ENCODE measurements around the gene MACROD2.

GRCh38 chr20:15699431-15700146 lies 1704.3 kb downstream of the MACROD2 start:
- TF ChIP-seq CTCF (IDR thresholded peaks at IDR 0.05), result peak in 1 of 6 experiments; percentile 26
- no peak for TF ChIP-seq POLR2A (IDR thresholded peaks at IDR 0.05)
